NOMO-1 treated with dmso at 0.1 percent for 144 hours (cell line): ENCODE data around the gene C7orf33.

Experiments
- DNase-seq: peaks from one replicate; lab custom pipeline; 2025; ENCODE audit not compliant: unreplicated experiment; lab: John Stamatoyannopoulos, UW

Gene C7orf33

GRCh38 chr7:148624735-148625134 is 34.2 kb downstream of the C7orf33 start:
- no peak for DNase-seq

- no peak for DNase-seq
Observed at GRCh38 chr7:148625342-148625741, 34.8 kb downstream of the C7orf33 start.

GRCh38 chr7:148626828-148627227 is 36.3 kb downstream of the C7orf33 start:
- no peak for DNase-seq

GRCh38 chr7:148628011-148628410 is 37.4 kb downstream of the C7orf33 start:
- no peak for DNase-seq

- DNase-seq: peak; percentile 53
Observed at GRCh38 chr7:148630078-148630477, 39.5 kb downstream of the C7orf33 start.

GRCh38 chr7:148633761-148634160 is 43.2 kb downstream of the C7orf33 start:
- no peak for DNase-seq

- DNase-seq: no peak
Observed at GRCh38 chr7:148637094-148637493, 46.5 kb downstream of the C7orf33 start.

- no peak for DNase-seq
Observed at GRCh38 chr7:148645898-148646297, 55.3 kb downstream of the C7orf33 start.

- no peak for DNase-seq
Observed at GRCh38 chr7:148650232-148650858, 59.8 kb downstream of the C7orf33 start.

GRCh38 chr7:148652773-148653172 is 62.2 kb downstream of the C7orf33 start:
- DNase-seq: no peak

GRCh38 chr7:148657929-148658328 is 67.4 kb downstream of the C7orf33 start:
- no peak for DNase-seq

- no peak for DNase-seq
Observed at GRCh38 chr7:148661471-148661870, 70.9 kb downstream of the C7orf33 start.

- no peak for DNase-seq
Observed at GRCh38 chr7:148662646-148663045, 72.1 kb downstream of the C7orf33 start.

- no peak for DNase-seq
Observed at GRCh38 chr7:148664324-148664723, 73.8 kb downstream of the C7orf33 start.

GRCh38 chr7:148665221-148665620 is 74.7 kb downstream of the C7orf33 start:
- DNase-seq: no peak
